Measurements from ENCODE around the gene ANGPTL8.

Gene ANGPTL8

DNA sequence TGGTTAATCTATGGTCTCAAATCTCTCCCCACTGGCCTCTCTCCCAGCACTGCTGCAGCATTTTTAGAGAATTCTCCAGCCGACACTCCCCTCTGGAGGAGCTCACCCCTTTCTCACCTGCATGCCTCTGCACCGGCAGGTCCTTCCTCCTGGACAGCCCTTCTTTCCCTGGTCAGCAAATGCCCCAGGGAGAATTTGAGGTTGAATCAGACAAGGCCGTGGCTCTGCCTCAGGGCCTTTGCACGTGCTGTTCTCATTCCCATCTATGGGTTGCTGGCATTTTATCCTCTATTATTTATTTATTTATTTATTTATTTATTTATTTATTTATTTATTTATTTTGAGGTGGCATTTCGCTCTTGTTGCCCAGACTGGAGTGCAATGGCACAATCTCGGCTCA, 24.3 kb downstream of the ANGPTL8 start:
- TF ChIP-seq OSR1 (CRISPR knock-in tag; IDR thresholded peaks at IDR 0.05) = no peak
- no peak for TF ChIP-seq GLIS3 (CRISPR knock-in tag; IDR thresholded peaks at IDR 0.05)
- no peak for TF ChIP-seq PPARA (CRISPR knock-in tag; IDR thresholded peaks at IDR 0.05; ENCODE audit: borderline replicate concordance)
- TF ChIP-seq CSDC2 (CRISPR knock-in tag; IDR thresholded peaks at IDR 0.05) = no peak
- TF ChIP-seq, protein P1, sequence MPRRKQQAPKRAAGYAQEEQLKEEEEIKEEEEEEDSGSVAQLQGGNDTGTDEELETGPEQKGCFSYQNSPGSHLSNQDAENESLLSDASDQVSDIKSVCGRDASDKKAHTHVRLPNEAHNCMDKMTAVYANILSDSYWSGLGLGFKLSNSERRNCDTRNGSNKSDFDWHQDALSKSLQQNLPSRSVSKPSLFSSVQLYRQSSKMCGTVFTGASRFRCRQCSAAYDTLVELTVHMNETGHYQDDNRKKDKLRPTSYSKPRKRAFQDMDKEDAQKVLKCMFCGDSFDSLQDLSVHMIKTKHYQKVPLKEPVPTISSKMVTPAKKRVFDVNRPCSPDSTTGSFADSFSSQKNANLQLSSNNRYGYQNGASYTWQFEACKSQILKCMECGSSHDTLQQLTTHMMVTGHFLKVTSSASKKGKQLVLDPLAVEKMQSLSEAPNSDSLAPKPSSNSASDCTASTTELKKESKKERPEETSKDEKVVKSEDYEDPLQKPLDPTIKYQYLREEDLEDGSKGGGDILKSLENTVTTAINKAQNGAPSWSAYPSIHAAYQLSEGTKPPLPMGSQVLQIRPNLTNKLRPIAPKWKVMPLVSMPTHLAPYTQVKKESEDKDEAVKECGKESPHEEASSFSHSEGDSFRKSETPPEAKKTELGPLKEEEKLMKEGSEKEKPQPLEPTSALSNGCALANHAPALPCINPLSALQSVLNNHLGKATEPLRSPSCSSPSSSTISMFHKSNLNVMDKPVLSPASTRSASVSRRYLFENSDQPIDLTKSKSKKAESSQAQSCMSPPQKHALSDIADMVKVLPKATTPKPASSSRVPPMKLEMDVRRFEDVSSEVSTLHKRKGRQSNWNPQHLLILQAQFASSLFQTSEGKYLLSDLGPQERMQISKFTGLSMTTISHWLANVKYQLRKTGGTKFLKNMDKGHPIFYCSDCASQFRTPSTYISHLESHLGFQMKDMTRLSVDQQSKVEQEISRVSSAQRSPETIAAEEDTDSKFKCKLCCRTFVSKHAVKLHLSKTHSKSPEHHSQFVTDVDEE (CRISPR knock-in tag; IDR thresholded peaks at IDR 0.05) = no peak
- no peak for ATAC-seq

- no peak for ATAC-seq
- TF ChIP-seq ESRRG (CRISPR knock-in tag; IDR thresholded peaks at IDR 0.05) (no peak), ARNTL (CRISPR knock-in tag; IDR thresholded peaks at IDR 0.05; ENCODE audit: borderline replicate concordance, low read depth) (no peak), ZNF565 (CRISPR knock-in tag; conservative IDR thresholded peaks at IDR 0.05; ENCODE audit: low read depth) (no peak), ZFP30 (CRISPR knock-in tag; IDR thresholded peaks at IDR 0.05) (no peak), OSR1 (CRISPR knock-in tag; IDR thresholded peaks at IDR 0.05) (no peak), ZNF8 (CRISPR knock-in tag; IDR thresholded peaks at IDR 0.05) (no peak), ISL1 (CRISPR knock-in tag; IDR thresholded peaks at IDR 0.05) (no peak), POU6F1 (CRISPR knock-in tag; IDR thresholded peaks at IDR 0.05; ENCODE audit: borderline replicate concordance, low read depth) (no peak), ZNF70 (CRISPR knock-in tag; IDR thresholded peaks at IDR 0.05) (no peak)
Observed at GRCh38 chr19:11264452-11265176, 25.2 kb downstream of the ANGPTL8 start.

- ATAC-seq = no peak
- no peak for TF ChIP-seq OSR1 (CRISPR knock-in tag; IDR thresholded peaks at IDR 0.05)
- no peak for TF ChIP-seq ZFP3 (CRISPR knock-in tag; IDR thresholded peaks at IDR 0.05)
- no peak for TF ChIP-seq ZNF8 (CRISPR knock-in tag; IDR thresholded peaks at IDR 0.05)
Observed at GRCh38 chr19:11265177-11265784, 25.9 kb downstream of the ANGPTL8 start.

DNA sequence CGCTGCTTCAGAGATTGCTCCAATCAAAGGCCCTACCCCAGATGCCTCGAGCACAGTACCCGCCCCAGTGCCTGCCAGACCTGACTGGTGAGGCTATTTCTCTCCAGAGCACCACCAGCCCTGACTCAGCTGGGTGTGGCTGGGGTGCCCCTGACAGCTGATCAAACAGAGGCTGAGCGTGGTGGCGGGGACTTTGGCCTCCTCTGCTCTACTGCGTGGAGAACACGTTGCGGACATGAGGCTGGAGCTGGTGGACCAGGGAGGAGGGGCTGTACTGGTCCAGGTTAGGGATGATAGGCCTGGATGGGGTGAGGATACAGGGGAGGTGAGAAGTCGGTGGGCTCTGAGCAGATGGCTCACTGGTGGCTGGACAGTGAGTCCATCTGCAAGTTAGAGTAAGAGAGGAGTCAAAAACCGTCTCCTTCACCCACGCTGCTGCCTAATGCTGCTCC, 26.4 kb downstream of the ANGPTL8 start:
- ATAC-seq = no peak

DNA sequence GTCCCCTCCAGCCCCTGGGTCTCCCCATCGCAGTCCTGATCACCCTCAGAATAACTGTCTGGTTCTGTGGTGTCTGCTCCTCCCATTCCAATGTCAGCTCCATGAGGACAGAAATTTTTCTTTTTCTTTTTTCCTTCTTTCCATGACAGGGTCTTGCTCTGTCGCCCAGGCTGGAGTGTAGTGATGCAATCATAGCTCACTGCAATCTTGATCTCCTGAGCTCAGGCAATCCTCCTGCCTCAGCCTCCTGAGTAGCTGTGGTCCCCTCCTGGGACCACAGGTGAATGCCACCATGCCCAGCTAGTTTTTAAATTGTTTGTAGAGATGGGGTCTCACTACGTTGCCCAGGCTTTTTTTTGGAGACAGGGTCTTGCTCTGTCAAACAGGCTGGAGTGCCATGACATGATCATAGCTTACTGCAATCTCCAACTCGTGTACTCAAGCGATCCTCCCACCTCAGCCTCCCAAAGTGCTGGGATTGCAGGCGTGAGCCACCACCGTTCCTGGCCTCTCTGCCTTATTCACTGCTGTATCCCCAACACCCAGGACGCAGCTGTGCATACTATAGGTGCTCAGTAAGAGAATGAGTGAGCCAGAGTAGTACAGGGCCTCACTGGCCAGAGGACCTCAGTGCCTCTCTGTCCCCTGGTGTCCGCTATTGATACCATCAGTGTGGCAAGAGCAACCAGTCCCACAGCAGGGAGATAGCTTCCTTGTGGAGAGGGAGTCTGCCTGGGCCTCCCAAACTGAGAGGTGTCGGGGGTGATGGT, 28.1 kb downstream of the ANGPTL8 start:
- TF ChIP-seq OSR1 (CRISPR knock-in tag; IDR thresholded peaks at IDR 0.05) (no peak), POU6F1 (CRISPR knock-in tag; IDR thresholded peaks at IDR 0.05; ENCODE audit: borderline replicate concordance, low read depth) (no peak), PPARA (CRISPR knock-in tag; IDR thresholded peaks at IDR 0.05; ENCODE audit: borderline replicate concordance) (no peak), ZC3H10 (CRISPR knock-in tag; IDR thresholded peaks at IDR 0.05) (no peak), RARB (CRISPR knock-in tag; IDR thresholded peaks at IDR 0.05) (no peak), ZNF565 (CRISPR knock-in tag; conservative IDR thresholded peaks at IDR 0.05; ENCODE audit: low read depth) (no peak), SNAI2 (CRISPR knock-in tag; IDR thresholded peaks at IDR 0.05) (no peak), BACH2 (CRISPR knock-in tag; IDR thresholded peaks at IDR 0.05; ENCODE audit: borderline replicate concordance) (no peak), TOX (CRISPR knock-in tag; IDR thresholded peaks at IDR 0.05; ENCODE audit: borderline replicate concordance) (no peak), ZFP3 (CRISPR knock-in tag; IDR thresholded peaks at IDR 0.05) (no peak), ZNF8 (CRISPR knock-in tag; IDR thresholded peaks at IDR 0.05) (no peak), GLIS3 (CRISPR knock-in tag; IDR thresholded peaks at IDR 0.05) (no peak), ESRRG (CRISPR knock-in tag; IDR thresholded peaks at IDR 0.05) (no peak), CSDC2 (CRISPR knock-in tag; IDR thresholded peaks at IDR 0.05) (no peak)
- TF ChIP-seq, protein P1 (CRISPR knock-in tag; IDR thresholded peaks at IDR 0.05) = no peak
- no peak for ATAC-seq

More for the DNA sequence above, 26.4 kb downstream of the ANGPTL8 start:
- TF ChIP-seq ISL1 (CRISPR knock-in tag; IDR thresholded peaks at IDR 0.05) = no peak

All from SK-N-SH treated with all-trans-retinoic acid at 6 μM for 48 hours (cell line).